Measurements from ENCODE around the gene HTR5A.

The HTR5A gene

GRCh38 chr7:155103839-155104238 is 33.7 kb downstream of the HTR5A start:
- DNase-seq (ENCODE audit: low read depth in 1 of 2, low spot score in 1 of 2): no peak
- Histone ChIP-seq H3K27me3 (ENCODE audit: insufficient read depth, poor library complexity, severe bottlenecking) (peaks cover 3% of the 10 kb centered on the region), H3K27ac (replicated peaks) (no peak overlapping the region), H3K4me3 (replicated peaks; ENCODE audit: insufficient read depth, low read length) (no peak overlapping the region)
- TF ChIP-seq GABPA (IDR thresholded peaks at IDR 0.05; ENCODE audit: low read depth) (no peak), POLR2AphosphoS5 (IDR thresholded peaks at IDR 0.05; ENCODE audit: low read depth) (no peak), SPI1 (IDR thresholded peaks at IDR 0.05; ENCODE audit: borderline replicate concordance, low read depth) (no peak)

- Histone ChIP-seq H3K27me3 (ENCODE audit: insufficient read depth, poor library complexity, severe bottlenecking) (peaks cover 3% of the 10 kb centered on the region), H3K27ac (replicated peaks) (no peak overlapping the region), H3K4me3 (replicated peaks; ENCODE audit: insufficient read depth, low read length) (no peak overlapping the region)
- no peak for DNase-seq (ENCODE audit: low read depth in 1 of 2, low spot score in 1 of 2)
- TF ChIP-seq GABPA (IDR thresholded peaks at IDR 0.05; ENCODE audit: low read depth): no peak
- no peak for TF ChIP-seq POLR2AphosphoS5 (IDR thresholded peaks at IDR 0.05; ENCODE audit: low read depth)
- TF ChIP-seq REST (IDR thresholded peaks at IDR 0.05; ENCODE audit: insufficient replicate concordance, low read depth): no peak
- no peak for TF ChIP-seq CTCF (IDR thresholded peaks at IDR 0.05; ENCODE audit: insufficient read depth, low read length)
- TF ChIP-seq SPI1 (IDR thresholded peaks at IDR 0.05; ENCODE audit: borderline replicate concordance, low read depth): no peak
Measured at GRCh38 chr7:155104913-155105312, 34.8 kb downstream of the HTR5A start.

GRCh38 chr7:155106356-155106755 is 36.2 kb downstream of the HTR5A start:
- Histone ChIP-seq H3K27ac (replicated peaks) (no peak overlapping the region), H3K27me3 (ENCODE audit: insufficient read depth, poor library complexity, severe bottlenecking) (peaks cover 3% of the 10 kb centered on the region), H3K4me3 (replicated peaks; ENCODE audit: insufficient read depth, low read length) (no peak overlapping the region)
- no peak for TF ChIP-seq SPI1 (IDR thresholded peaks at IDR 0.05; ENCODE audit: borderline replicate concordance, low read depth)
- no peak for TF ChIP-seq GABPA (IDR thresholded peaks at IDR 0.05; ENCODE audit: low read depth)
- TF ChIP-seq CTCF (IDR thresholded peaks at IDR 0.05; ENCODE audit: insufficient read depth, low read length): no peak
- no peak for TF ChIP-seq REST (IDR thresholded peaks at IDR 0.05; ENCODE audit: insufficient replicate concordance, low read depth)
- no peak for TF ChIP-seq POLR2AphosphoS5 (IDR thresholded peaks at IDR 0.05; ENCODE audit: low read depth)
- no peak for DNase-seq (ENCODE audit: low read depth in 1 of 2, low spot score in 1 of 2)

- H3K27ac ChIP-seq (replicated peaks): no peak overlapping the region
- DNase-seq (ENCODE audit: low read depth in 1 of 2, low spot score in 1 of 2): no peak
- TF ChIP-seq GABPA (IDR thresholded peaks at IDR 0.05; ENCODE audit: low read depth): no peak
- TF ChIP-seq POLR2AphosphoS5 (IDR thresholded peaks at IDR 0.05; ENCODE audit: low read depth): no peak
- no peak for TF ChIP-seq CTCF (IDR thresholded peaks at IDR 0.05; ENCODE audit: insufficient read depth, low read length)
- TF ChIP-seq REST (IDR thresholded peaks at IDR 0.05; ENCODE audit: insufficient replicate concordance, low read depth): no peak
- TF ChIP-seq SPI1 (IDR thresholded peaks at IDR 0.05; ENCODE audit: borderline replicate concordance, low read depth): no peak
- no peak overlapping the region for H3K4me3 ChIP-seq (replicated peaks; ENCODE audit: insufficient read depth, low read length)
- peaks cover 3% of the 10 kb centered on the region for H3K27me3 ChIP-seq (ENCODE audit: insufficient read depth, poor library complexity, severe bottlenecking)
Measured at GRCh38 chr7:155107126-155107525, 37.0 kb downstream of the HTR5A start.
